Subcutaneous abdominal adipose tissue (tissue), 5 donors: Measurements from ENCODE around the gene XYLT1.

ENCODE experiments used
- H3K27ac ChIP-seq: one replicate; pipeline ENCODE4 v1.7.0; 2013; ENCODE audit warnings: low read depth, mild to moderate bottlenecking, inconsistent platforms, low read length, moderate library complexity
- H3K27me3 ChIP-seq, 5 donors: one replicate each; pipeline ENCODE4 v1.7.0; 2013; ENCODE audit warnings: low read length in 5 of 5, inconsistent platforms in 1 of 5; ENCODE audit not compliant: control insufficient read depth in 5 of 5, insufficient read depth in 4 of 5
- H3K36me3 ChIP-seq, 5 donors: one replicate each; pipeline ENCODE4 v1.7.0; 2013; ENCODE audit warnings: low read length in 5 of 5; ENCODE audit not compliant: control insufficient read depth in 5 of 5, insufficient read depth in 5 of 5
- H3K4me1 ChIP-seq, 5 donors: one replicate each; pipeline ENCODE4 v1.7.0; 2013; ENCODE audit warnings: low read length in 5 of 5, mild to moderate bottlenecking in 3 of 5, moderate library complexity in 1 of 5; ENCODE audit not compliant: control insufficient read depth in 5 of 5, insufficient read depth in 5 of 5
- H3K4me3 ChIP-seq, 5 donors: one replicate each; pipeline ENCODE4 v1.7.0; 2013; ENCODE audit warnings: low read length in 5 of 5, low read depth in 1 of 5
- H3K9ac ChIP-seq, 5 donors: one replicate each; pipeline ENCODE4 v1.7.0; 2013; ENCODE audit warnings: low read length in 5 of 5, mild to moderate bottlenecking in 4 of 5, moderate library complexity in 3 of 5
- H3K9me3 ChIP-seq, 5 donors: one replicate each; pipeline ENCODE4 v1.7.0; 2013; ENCODE audit warnings: low read length in 5 of 5; ENCODE audit not compliant: control insufficient read depth in 5 of 5
- donor health status: healthy.
- donor health status: healthy.
- donor health status: healthy.
- donor health status: healthy.
- donor health status: healthy.

Gene XYLT1

DNA sequence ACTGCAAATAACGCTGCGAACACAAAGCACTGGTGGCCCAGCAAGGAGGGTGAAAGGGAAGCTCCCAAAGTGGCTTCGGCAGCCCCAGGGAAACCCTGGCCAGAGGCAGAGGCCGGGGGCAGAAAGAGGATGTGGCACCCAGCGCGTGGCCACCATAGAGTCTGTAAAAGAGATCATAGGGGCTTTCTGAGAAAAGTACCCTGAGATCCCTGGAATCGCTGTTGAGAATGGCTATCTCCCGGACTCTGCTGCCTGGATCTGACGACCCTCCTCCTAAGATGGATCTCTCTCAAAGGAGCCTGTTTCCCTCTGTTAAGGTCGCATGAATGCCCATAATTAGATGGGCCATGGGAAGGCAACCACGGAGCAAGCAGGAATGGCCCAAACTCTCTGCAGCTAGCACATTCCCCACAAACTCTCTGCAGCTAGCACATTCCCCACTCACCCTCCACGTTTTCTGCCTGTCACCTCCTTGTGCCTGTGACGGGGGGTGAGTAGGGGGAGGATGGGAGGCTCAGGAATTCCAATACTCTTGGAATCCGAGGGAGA is 364.4 kb downstream of the XYLT1 start:
- Histone ChIP-seq H3K4me3 (no peak overlapping the region), H3K27me3 (no peaks in the 10 kb centered on the region), H3K9me3 (no peaks in the 10 kb centered on the region), H3K9ac (no peak overlapping the region), H3K27ac (no peak overlapping the region), H3K36me3 (peaks cover 0 to 22% (median 12%) of the 10 kb centered on the region in 5 donors), H3K4me1 (no peaks in the 10 kb centered on the region)

DNA sequence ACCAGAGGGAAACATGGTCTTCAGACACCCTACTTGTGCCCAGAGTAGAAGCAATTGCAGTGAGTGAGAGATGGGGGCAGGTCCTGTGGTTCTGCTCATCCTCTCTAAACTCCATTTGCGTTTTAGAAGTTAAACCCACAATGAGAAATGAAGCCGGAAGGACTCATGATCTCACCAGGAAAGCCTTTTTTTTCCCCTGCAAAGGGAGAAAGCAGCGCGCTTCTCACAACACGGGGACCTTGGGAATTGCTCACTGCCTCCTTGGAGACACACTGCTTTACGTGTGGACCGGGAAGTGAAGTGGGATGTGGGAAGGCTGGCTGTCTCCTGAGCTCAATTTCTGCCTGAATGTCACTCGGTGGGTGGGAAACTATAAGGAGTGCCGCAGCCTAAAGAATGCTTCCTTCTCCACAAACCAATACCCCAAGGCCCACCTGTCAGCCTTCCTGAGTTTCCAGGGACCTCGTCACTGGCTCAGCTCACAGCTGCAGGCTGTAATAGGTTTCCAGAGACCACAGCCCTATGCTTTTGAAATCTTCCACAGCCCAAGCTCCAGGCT is 365.4 kb downstream of the XYLT1 start:
- Histone ChIP-seq H3K4me1 (no peaks in the 10 kb centered on the region), H3K36me3 (peaks cover 0 to 22% (median 12%) of the 10 kb centered on the region in 5 donors), H3K27ac (no peak overlapping the region), H3K9ac (no peak overlapping the region), H3K9me3 (no peaks in the 10 kb centered on the region), H3K27me3 (no peaks in the 10 kb centered on the region), H3K4me3 (no peak overlapping the region)

DNA sequence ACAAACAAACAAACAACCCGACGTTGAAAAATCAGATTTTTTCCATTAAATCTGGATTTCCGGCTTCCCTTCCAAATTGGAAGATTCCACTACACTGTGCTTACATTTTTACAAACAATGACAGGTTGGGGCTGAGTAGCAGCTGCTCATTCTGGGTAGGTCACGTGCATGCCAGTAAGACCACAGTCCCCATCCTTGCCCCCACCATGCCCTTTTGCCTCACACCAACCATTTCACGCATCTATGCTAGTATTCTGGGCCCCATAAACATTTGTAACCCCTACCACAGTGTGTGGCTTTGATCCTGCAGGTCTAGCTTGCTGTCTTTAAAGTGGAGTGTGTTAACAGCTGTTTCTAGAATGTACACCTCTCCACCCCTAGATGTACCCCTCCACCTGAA is 366.1 kb downstream of the XYLT1 start:
- Histone ChIP-seq H3K27ac (no peak overlapping the region), H3K9me3 (no peaks in the 10 kb centered on the region), H3K4me1 (no peaks in the 10 kb centered on the region), H3K27me3 (no peaks in the 10 kb centered on the region), H3K4me3 (no peak overlapping the region), H3K36me3 (peaks cover 0 to 20% (median 12%) of the 10 kb centered on the region in 5 donors), H3K9ac (no peak overlapping the region)

- Histone ChIP-seq H3K4me3 (no peak overlapping the region), H3K36me3 (peaks cover 0 to 8% (median 6%) of the 10 kb centered on the region in 5 donors), H3K27ac (no peak overlapping the region), H3K4me1 (no peaks in the 10 kb centered on the region), H3K9me3 (no peaks in the 10 kb centered on the region), H3K9ac (no peak overlapping the region), H3K27me3 (no peaks in the 10 kb centered on the region)
Measured at GRCh38 chr16:17103216-17103615, 367.5 kb downstream of the XYLT1 start.

GRCh38 chr16:17101646-17102045 is 369.1 kb downstream of the XYLT1 start:
- H3K9ac ChIP-seq: no peak overlapping the region
- no peaks in the 10 kb centered on the region for H3K36me3 ChIP-seq
- no peak overlapping the region for H3K4me3 ChIP-seq
- H3K27me3 ChIP-seq: no peaks in the 10 kb centered on the region
- no peaks in the 10 kb centered on the region for H3K4me1 ChIP-seq
- H3K27ac ChIP-seq: no peak overlapping the region
- H3K9me3 ChIP-seq: no peaks in the 10 kb centered on the region

GRCh38 chr16:17098685-17099084 is 372.1 kb downstream of the XYLT1 start:
- no peak overlapping the region for H3K9ac ChIP-seq
- no peaks in the 10 kb centered on the region for H3K27me3 ChIP-seq
- H3K36me3 ChIP-seq: no peaks in the 10 kb centered on the region
- no peaks in the 10 kb centered on the region for H3K9me3 ChIP-seq
- no peaks in the 10 kb centered on the region for H3K4me1 ChIP-seq
- H3K4me3 ChIP-seq: no peak overlapping the region
- H3K27ac ChIP-seq: no peak overlapping the region

GRCh38 chr16:17084130-17084529 is 386.6 kb downstream of the XYLT1 start:
- H3K27me3 ChIP-seq: peaks cover 0 to 6% (median 0%) of the 10 kb centered on the region in 5 donors
- no peak overlapping the region for H3K27ac ChIP-seq
- no peak overlapping the region for H3K9ac ChIP-seq
- no peak overlapping the region for H3K4me3 ChIP-seq
- H3K9me3 ChIP-seq: peaks cover 0 to 2% (median 0%) of the 10 kb centered on the region in 5 donors
- no peaks in the 10 kb centered on the region for H3K4me1 ChIP-seq
- no peaks in the 10 kb centered on the region for H3K36me3 ChIP-seq

DNA sequence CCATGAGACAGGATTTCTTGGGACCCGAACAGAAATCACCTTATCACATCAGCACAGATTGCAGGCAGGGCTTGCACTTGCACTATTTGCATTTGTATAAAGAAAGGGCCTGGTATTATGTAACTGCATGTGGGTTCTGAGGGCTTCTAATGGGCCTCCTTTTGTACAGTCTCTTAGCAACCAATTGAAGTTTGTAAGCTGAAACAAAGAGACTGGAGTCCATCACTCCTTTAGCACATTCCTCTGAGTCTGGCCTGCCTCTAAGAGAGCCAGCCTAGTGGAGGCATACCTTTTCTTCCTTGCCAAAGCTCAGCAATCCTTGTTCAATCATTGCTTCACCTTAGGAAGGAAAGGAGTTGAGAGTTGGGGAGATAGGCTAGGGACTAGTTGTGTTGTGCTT is 387.1 kb downstream of the XYLT1 start:
- H3K9ac ChIP-seq: no peak overlapping the region
- no peak overlapping the region for H3K4me3 ChIP-seq
- no peak overlapping the region for H3K27ac ChIP-seq
- H3K4me1 ChIP-seq: no peaks in the 10 kb centered on the region
- peaks cover 0 to 2% (median 0%) of the 10 kb centered on the region in 5 donors for H3K9me3 ChIP-seq
- peaks cover 0 to 6% (median 0%) of the 10 kb centered on the region in 5 donors for H3K27me3 ChIP-seq
- H3K36me3 ChIP-seq: no peaks in the 10 kb centered on the region

DNA sequence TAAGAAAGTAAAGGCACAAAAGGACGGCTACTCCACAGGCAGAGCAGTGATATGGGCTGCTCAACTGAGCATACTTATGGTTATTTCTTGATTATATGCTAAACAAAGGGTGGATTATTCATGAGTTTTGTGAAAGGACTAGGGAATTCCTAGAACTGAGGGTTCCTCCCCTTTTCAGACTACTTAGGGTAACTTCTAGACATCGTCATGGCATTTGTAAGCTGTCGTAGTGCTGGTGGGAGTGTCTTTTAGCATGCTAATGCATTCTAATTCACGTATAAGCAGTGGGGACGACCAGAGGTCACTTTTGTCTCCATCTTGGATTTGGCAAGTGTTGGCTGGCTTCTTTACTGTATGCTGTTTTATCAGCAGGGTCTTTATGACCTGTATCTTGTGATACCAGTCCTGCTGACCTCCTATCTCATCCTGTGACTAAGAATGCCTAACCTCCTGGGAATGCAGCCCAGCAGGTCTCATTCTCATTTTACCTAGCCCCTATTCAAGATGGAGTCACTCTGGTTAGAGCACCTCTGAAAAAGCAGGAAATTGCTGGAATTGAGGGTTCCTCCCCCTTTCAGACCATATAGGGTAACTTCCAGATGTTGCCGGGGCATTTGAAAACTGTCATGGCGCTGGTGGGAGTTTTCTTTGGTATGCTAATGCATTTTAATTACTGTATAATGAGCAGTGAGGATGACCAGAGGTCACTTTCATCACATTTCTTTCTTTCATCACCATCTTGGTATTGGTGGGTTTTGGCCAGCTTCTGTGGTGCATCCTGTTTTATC is 388.5 kb downstream of the XYLT1 start:
- peaks cover 0 to 6% (median 0%) of the 10 kb centered on the region in 5 donors for H3K27me3 ChIP-seq
- no peaks in the 10 kb centered on the region for H3K4me1 ChIP-seq
- H3K36me3 ChIP-seq: no peaks in the 10 kb centered on the region
- no peak overlapping the region for H3K9ac ChIP-seq
- no peak overlapping the region for H3K27ac ChIP-seq
- H3K9me3 ChIP-seq: peaks cover 0 to 2% (median 0%) of the 10 kb centered on the region in 5 donors
- no peak overlapping the region for H3K4me3 ChIP-seq

GRCh38 chr16:17080105-17080504 is 390.7 kb downstream of the XYLT1 start:
- H3K4me3 ChIP-seq: no peak overlapping the region
- H3K36me3 ChIP-seq: no peaks in the 10 kb centered on the region
- H3K9ac ChIP-seq: no peak overlapping the region
- no peak overlapping the region for H3K27ac ChIP-seq
- peaks cover 0 to 2% (median 0%) of the 10 kb centered on the region in 5 donors for H3K9me3 ChIP-seq
- H3K4me1 ChIP-seq: no peaks in the 10 kb centered on the region
- peaks cover 0 to 4% (median 0%) of the 10 kb centered on the region in 5 donors for H3K27me3 ChIP-seq
